Measurements from ENCODE around the gene SLC35G2.
A peak's percentile ranks its signal among the peaks of the same experiment; 100 is the strongest.

Gene SLC35G2

DNA sequence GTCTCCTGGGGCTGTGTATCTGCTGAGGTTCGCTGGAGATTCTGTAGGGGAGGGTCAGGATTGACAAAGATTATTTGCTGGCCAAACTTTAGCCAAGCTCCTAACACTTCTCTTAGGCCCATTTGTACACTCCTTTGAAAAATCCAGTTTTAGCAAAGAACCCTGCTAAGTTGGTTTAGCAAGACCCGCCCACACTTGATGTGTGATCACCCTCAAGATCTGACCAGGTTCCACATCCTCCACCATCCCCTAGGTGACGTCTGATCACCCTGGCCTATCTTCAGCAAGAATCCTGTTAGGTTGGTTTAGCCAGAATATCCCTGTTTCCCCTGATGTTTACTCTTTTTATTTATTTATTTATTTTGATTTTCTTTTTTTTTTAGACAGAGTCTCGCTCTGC lies 14.8 kb upstream of the SLC35G2 start:
- H4K5ac ChIP-seq (ENCODE audit: low read length), result no peak overlapping the region
- H3K23ac ChIP-seq (ENCODE audit: low read length), result no peak overlapping the region
- H3K4me2 ChIP-seq (ENCODE audit: low read length), result no peak overlapping the region
- no peaks in the 10 kb centered on the region for H3K79me2 ChIP-seq (ENCODE audit: control insufficient read depth, insufficient read depth, low read length)
- H2BK5ac ChIP-seq (ENCODE audit: low read length), result no peak overlapping the region
- no peaks in the 10 kb centered on the region for H3K79me1 ChIP-seq (ENCODE audit: low read length)
- H3K36me3 ChIP-seq (ENCODE audit: control insufficient read depth, insufficient read depth, low read length), result no peaks in the 10 kb centered on the region
- no peak overlapping the region for H3K9ac ChIP-seq (ENCODE audit: low read length)
- H4K8ac ChIP-seq (ENCODE audit: low read depth, low read length), result no peak overlapping the region
- H3K4me1 ChIP-seq (ENCODE audit: control insufficient read depth, low read depth, low read length), result no peaks in the 10 kb centered on the region
- no peak overlapping the region for H3K27ac ChIP-seq (ENCODE audit: low read depth, low read length)
- H3K27me3 ChIP-seq (ENCODE audit: insufficient read depth, low read length, poor library complexity), result no peaks in the 10 kb centered on the region
- H2AK5ac ChIP-seq (ENCODE audit: low read length), result no peak overlapping the region
- no peak overlapping the region for H3K18ac ChIP-seq (ENCODE audit: low read length)
- no peak overlapping the region for H2BK15ac ChIP-seq (replicated peaks; ENCODE audit: low read depth)
- DNase-seq, result no peak
- no peak overlapping the region for H3K4ac ChIP-seq (ENCODE audit: low read depth, low read length)
- WGBS (ENCODE audit: extremely low coverage, insufficient coverage, low lambda C conversion rate), result no CpG with 5 or more reads among the region's 4 CpGs
- no peak overlapping the region for H3K4me3 ChIP-seq (ENCODE audit: low read length)
- no peak overlapping the region for H2BK120ac ChIP-seq (ENCODE audit: low read depth, low read length)
- no peak overlapping the region for H3K56ac ChIP-seq (ENCODE audit: low read length)

DNA sequence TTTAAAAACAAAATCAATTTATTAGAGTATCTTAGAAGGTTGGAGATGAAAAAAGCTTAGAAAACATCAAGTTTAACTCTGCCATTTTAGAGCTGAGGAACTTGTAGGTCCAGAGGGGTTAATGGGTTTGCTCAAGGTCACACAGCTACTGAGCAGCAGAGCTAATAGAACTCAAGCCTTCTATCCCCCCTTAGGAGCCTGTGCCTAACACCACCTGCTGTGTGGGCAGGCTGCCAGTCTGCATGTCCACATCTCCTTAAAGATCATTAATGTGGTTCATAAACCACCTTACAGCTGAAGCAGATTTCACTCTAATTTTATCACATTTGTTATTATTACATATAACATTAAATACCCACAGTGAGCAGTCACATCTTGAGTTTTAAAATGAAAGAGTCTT lies 14.1 kb upstream of the SLC35G2 start:
- no peak for DNase-seq
- Histone ChIP-seq H2AK5ac (ENCODE audit: low read length) (no peak overlapping the region), H3K4me2 (ENCODE audit: low read length) (no peak overlapping the region), H3K27ac (ENCODE audit: low read depth, low read length) (no peak overlapping the region), H2BK5ac (ENCODE audit: low read length) (no peak overlapping the region), H4K5ac (ENCODE audit: low read length) (no peak overlapping the region), H2BK120ac (ENCODE audit: low read depth, low read length) (no peak overlapping the region), H3K4me1 (ENCODE audit: control insufficient read depth, low read depth, low read length) (no peaks in the 10 kb centered on the region), H3K4ac (ENCODE audit: low read depth, low read length) (no peak overlapping the region), H3K27me3 (ENCODE audit: insufficient read depth, low read length, poor library complexity) (no peaks in the 10 kb centered on the region), H2BK15ac (replicated peaks; ENCODE audit: low read depth) (no peak overlapping the region), H3K56ac (ENCODE audit: low read length) (no peak overlapping the region), H3K79me1 (ENCODE audit: low read length) (no peaks in the 10 kb centered on the region), H3K23ac (ENCODE audit: low read length) (no peak overlapping the region), H3K18ac (ENCODE audit: low read length) (no peak overlapping the region), H3K79me2 (ENCODE audit: control insufficient read depth, insufficient read depth, low read length) (no peaks in the 10 kb centered on the region), H3K4me3 (ENCODE audit: low read length) (no peak overlapping the region), H3K36me3 (ENCODE audit: control insufficient read depth, insufficient read depth, low read length) (no peaks in the 10 kb centered on the region), H4K8ac (ENCODE audit: low read depth, low read length) (no peak overlapping the region), H3K9ac (ENCODE audit: low read length) (no peak overlapping the region)

DNA sequence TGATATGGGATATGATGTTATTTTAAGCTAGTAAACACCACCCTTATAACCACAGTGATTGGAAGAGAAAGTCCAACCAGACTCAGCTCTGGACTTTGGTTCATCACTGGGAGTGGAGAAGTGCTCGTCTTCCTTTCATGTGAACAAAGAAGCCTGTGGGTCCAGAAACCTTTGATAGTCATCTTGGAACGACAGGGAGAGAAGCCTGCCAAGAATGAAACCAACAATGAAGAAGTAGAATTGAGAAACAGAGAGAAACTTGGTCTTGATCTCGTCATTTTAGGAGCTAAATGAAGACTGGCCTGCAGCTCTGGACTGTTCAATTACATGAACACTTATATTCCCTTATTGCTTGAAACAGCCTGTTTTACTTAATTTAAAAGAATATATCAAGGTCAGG lies 13.1 kb upstream of the SLC35G2 start:
- no peaks in the 10 kb centered on the region for H3K79me2 ChIP-seq (ENCODE audit: control insufficient read depth, insufficient read depth, low read length)
- H3K4ac ChIP-seq (ENCODE audit: low read depth, low read length), result no peak overlapping the region
- H2AK5ac ChIP-seq (ENCODE audit: low read length), result no peak overlapping the region
- H2BK5ac ChIP-seq (ENCODE audit: low read length), result no peak overlapping the region
- no peaks in the 10 kb centered on the region for H3K36me3 ChIP-seq (ENCODE audit: control insufficient read depth, insufficient read depth, low read length)
- H3K27me3 ChIP-seq (ENCODE audit: insufficient read depth, low read length, poor library complexity), result no peaks in the 10 kb centered on the region
- no peaks in the 10 kb centered on the region for H3K79me1 ChIP-seq (ENCODE audit: low read length)
- H3K27ac ChIP-seq (ENCODE audit: low read depth, low read length), result no peak overlapping the region
- no peak overlapping the region for H3K4me3 ChIP-seq (ENCODE audit: low read length)
- no CpG with 5 or more reads among the region's 3 CpGs for WGBS (ENCODE audit: extremely low coverage, insufficient coverage, low lambda C conversion rate)
- H2BK15ac ChIP-seq (replicated peaks; ENCODE audit: low read depth), result no peak overlapping the region
- H2BK120ac ChIP-seq (ENCODE audit: low read depth, low read length), result no peak overlapping the region
- H4K5ac ChIP-seq (ENCODE audit: low read length), result no peak overlapping the region
- no peak overlapping the region for H3K4me2 ChIP-seq (ENCODE audit: low read length)
- H3K18ac ChIP-seq (ENCODE audit: low read length), result no peak overlapping the region
- no peak overlapping the region for H3K56ac ChIP-seq (ENCODE audit: low read length)
- H3K9ac ChIP-seq (ENCODE audit: low read length), result no peak overlapping the region
- H4K8ac ChIP-seq (ENCODE audit: low read depth, low read length), result no peak overlapping the region
- no peaks in the 10 kb centered on the region for H3K4me1 ChIP-seq (ENCODE audit: control insufficient read depth, low read depth, low read length)
- no peak overlapping the region for H3K23ac ChIP-seq (ENCODE audit: low read length)
- no peak for DNase-seq

DNA sequence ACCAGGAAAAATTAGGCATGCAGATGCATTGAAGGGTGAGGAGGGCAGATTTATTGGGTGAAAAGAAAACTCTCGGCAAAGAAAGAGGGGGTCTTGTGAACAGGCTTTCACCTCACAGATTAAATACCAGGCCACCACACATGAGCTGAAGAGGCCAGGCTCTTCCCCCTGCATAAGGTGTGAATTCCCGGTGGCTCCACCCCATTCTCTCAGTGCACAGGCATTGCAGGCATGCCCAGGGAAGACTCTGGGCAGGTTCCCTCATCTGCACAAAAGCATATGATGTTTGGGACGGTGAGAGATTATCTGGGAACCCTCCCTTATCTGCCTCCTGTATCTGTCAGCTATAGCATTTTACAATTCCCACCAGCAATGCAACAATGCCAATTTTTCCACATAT lies 7.2 kb upstream of the SLC35G2 start:
- Histone ChIP-seq H2BK5ac (ENCODE audit: low read length) (no peak overlapping the region), H3K79me1 (ENCODE audit: low read length) (no peaks in the 10 kb centered on the region), H2BK15ac (replicated peaks; ENCODE audit: low read depth) (no peak overlapping the region), H3K36me3 (ENCODE audit: control insufficient read depth, insufficient read depth, low read length) (no peaks in the 10 kb centered on the region), H3K23ac (ENCODE audit: low read length) (no peak overlapping the region), H3K4me3 (ENCODE audit: low read length) (no peak overlapping the region), H3K4me2 (ENCODE audit: low read length) (no peak overlapping the region), H4K8ac (ENCODE audit: low read depth, low read length) (no peak overlapping the region), H3K18ac (ENCODE audit: low read length) (no peak overlapping the region), H2BK120ac (ENCODE audit: low read depth, low read length) (no peak overlapping the region), H3K56ac (ENCODE audit: low read length) (no peak overlapping the region), H3K27ac (ENCODE audit: low read depth, low read length) (no peak overlapping the region), H3K27me3 (ENCODE audit: insufficient read depth, low read length, poor library complexity) (no peaks in the 10 kb centered on the region), H3K4ac (ENCODE audit: low read depth, low read length) (no peak overlapping the region), H4K5ac (ENCODE audit: low read length) (no peak overlapping the region), H2AK5ac (ENCODE audit: low read length) (no peak overlapping the region), H3K4me1 (ENCODE audit: control insufficient read depth, low read depth, low read length) (no peaks in the 10 kb centered on the region), H3K79me2 (ENCODE audit: control insufficient read depth, insufficient read depth, low read length) (no peaks in the 10 kb centered on the region), H3K9ac (ENCODE audit: low read length) (no peak overlapping the region)
- no CpG with 5 or more reads among the region's 3 CpGs for WGBS (ENCODE audit: extremely low coverage, insufficient coverage, low lambda C conversion rate)
- DNase-seq, result peak; percentile 79

DNA sequence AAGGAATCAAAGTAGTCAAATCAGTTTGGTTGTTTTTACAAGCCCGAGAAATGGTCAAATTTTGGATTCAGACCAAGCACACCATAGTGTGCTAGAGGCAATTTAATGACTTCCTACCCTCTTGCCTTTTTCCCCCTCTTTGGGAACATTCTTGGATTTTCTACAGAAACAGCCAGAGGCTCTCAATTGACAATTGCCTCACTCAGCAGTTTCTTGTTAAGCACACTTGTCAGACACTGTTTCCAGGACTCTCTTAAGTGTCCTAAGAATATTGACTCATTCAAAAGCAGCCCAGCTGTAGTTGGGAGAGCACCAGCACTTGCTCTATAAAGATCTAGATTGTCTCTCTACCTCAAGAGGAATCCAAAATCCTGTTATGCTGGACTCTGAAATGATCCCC lies 1.5 kb upstream of the SLC35G2 start:
- Histone ChIP-seq H4K8ac (ENCODE audit: low read depth, low read length) (no peak overlapping the region), H3K4ac (ENCODE audit: low read depth, low read length) (no peak overlapping the region), H3K23ac (ENCODE audit: low read length) (no peak overlapping the region), H2AK5ac (ENCODE audit: low read length) (no peak overlapping the region), H3K4me3 (ENCODE audit: low read length) (no peak overlapping the region), H4K5ac (ENCODE audit: low read length) (no peak overlapping the region), H2BK5ac (ENCODE audit: low read length) (no peak overlapping the region), H3K27me3 (ENCODE audit: insufficient read depth, low read length, poor library complexity) (no peaks in the 10 kb centered on the region), H3K56ac (ENCODE audit: low read length) (no peak overlapping the region), H2BK15ac (replicated peaks; ENCODE audit: low read depth) (no peak overlapping the region), H3K79me2 (ENCODE audit: control insufficient read depth, insufficient read depth, low read length) (no peaks in the 10 kb centered on the region), H3K18ac (ENCODE audit: low read length) (no peak overlapping the region), H3K4me1 (ENCODE audit: control insufficient read depth, low read depth, low read length) (no peaks in the 10 kb centered on the region), H3K9ac (ENCODE audit: low read length) (no peak overlapping the region), H3K79me1 (ENCODE audit: low read length) (peaks cover 2% of the 10 kb centered on the region), H2BK120ac (ENCODE audit: low read depth, low read length) (no peak overlapping the region), H3K36me3 (ENCODE audit: control insufficient read depth, insufficient read depth, low read length) (no peaks in the 10 kb centered on the region), H3K27ac (ENCODE audit: low read depth, low read length) (no peak overlapping the region), H3K4me2 (ENCODE audit: low read length) (no peak overlapping the region)
- DNase-seq, result no peak
- WGBS (ENCODE audit: extremely low coverage, insufficient coverage, low lambda C conversion rate), result no CpG with 5 or more reads among the region's 1 CpG

DNA sequence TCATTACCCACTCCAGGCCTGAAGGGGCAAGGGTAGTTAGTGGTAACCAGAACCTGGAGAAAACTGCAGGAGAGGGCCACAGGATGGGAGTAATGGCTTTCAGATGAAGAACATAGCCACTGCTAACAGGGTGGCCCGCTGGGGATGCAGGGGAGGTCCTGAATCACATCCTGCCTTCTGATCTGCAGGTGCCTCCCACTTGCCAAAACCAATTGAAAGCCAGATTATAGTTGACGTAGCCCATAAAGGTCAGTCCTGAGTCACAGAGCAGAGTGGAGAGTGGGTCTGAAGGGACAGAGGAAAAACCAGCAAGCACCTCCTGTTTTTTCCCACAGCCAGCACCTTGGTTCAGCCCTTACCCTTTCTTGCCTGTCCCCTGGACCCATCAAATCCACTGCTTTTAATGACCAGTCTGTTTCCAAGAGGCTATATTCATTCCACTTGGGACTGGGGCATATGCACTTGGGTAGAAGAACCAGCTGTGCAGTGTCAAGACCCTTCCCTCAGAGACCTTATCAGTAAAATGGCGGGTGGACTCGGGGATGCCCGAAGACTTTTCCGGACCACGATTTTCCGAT lies 646 bp upstream of the SLC35G2 start:
- peak overlapping the region; percentile 72 for H3K9ac ChIP-seq (ENCODE audit: low read length)
- peak overlapping the region; percentile 67 for H3K4me3 ChIP-seq (ENCODE audit: low read length)
- peaks cover 2% of the 10 kb centered on the region for H3K79me2 ChIP-seq (ENCODE audit: control insufficient read depth, insufficient read depth, low read length)
- H3K4me2 ChIP-seq (ENCODE audit: low read length), result peak overlapping the region; percentile 66
- WGBS (ENCODE audit: extremely low coverage, insufficient coverage, low lambda C conversion rate), result no CpG with 5 or more reads among the region's 8 CpGs
- no peaks in the 10 kb centered on the region for H3K36me3 ChIP-seq (ENCODE audit: control insufficient read depth, insufficient read depth, low read length)
- no peak overlapping the region for H2BK5ac ChIP-seq (ENCODE audit: low read length)
- H3K4me1 ChIP-seq (ENCODE audit: control insufficient read depth, low read depth, low read length), result no peaks in the 10 kb centered on the region
- H2AK5ac ChIP-seq (ENCODE audit: low read length), result no peak overlapping the region
- H2BK15ac ChIP-seq (replicated peaks; ENCODE audit: low read depth), result no peak overlapping the region
- H3K27ac ChIP-seq (ENCODE audit: low read depth, low read length), result peak overlapping the region; percentile 29
- no peak overlapping the region for H4K8ac ChIP-seq (ENCODE audit: low read depth, low read length)
- H4K5ac ChIP-seq (ENCODE audit: low read length), result no peak overlapping the region
- no peak overlapping the region for H3K18ac ChIP-seq (ENCODE audit: low read length)
- peak; percentile 92 for DNase-seq
- no peaks in the 10 kb centered on the region for H3K27me3 ChIP-seq (ENCODE audit: insufficient read depth, low read length, poor library complexity)
- no peak overlapping the region for H3K23ac ChIP-seq (ENCODE audit: low read length)
- no peak overlapping the region for H2BK120ac ChIP-seq (ENCODE audit: low read depth, low read length)
- no peak overlapping the region for H3K4ac ChIP-seq (ENCODE audit: low read depth, low read length)
- peak overlapping the region; percentile 90 for H3K56ac ChIP-seq (ENCODE audit: low read length)
- H3K79me1 ChIP-seq (ENCODE audit: low read length), result peaks cover 2% of the 10 kb centered on the region
